ENCODE data around the gene ASPSCR1. TPM values are rescaled to one million over a fixed set of nuclear protein-coding genes. Genes with fewer than 3 reads are reported as not detected.

The ASPSCR1 gene
- total RNA-seq, 4 donors from 2014 or later: 11.7 to 24.4 (median 18.6) TPM

- Histone ChIP-seq H3K9me3 (no peaks in the 10 kb centered on the region), H3K27ac (peak overlapping the region in 3 of 4 donors; percentile 44 to 59 (median 57)), H3K36me3 (peaks cover 0 to 9% of the 10 kb centered on the region in 2 donors), H3K27me3 (no peaks in the 10 kb centered on the region), H3K4me1 (peaks cover 0 to 46% (median 21%) of the 10 kb centered on the region in 3 donors), H3K4me3 (no peak overlapping the region)
- TF ChIP-seq EP300 (IDR thresholded peaks at IDR 0.05): no peak
- TF ChIP-seq CTCF (IDR thresholded peaks at IDR 0.05): no peak
- no peak for TF ChIP-seq POLR2A (IDR thresholded peaks at IDR 0.05)
- TF ChIP-seq POLR2AphosphoS5 (IDR thresholded peaks at IDR 0.05): peak; percentile 62
- peak; percentile 92 for ATAC-seq
- WGBS, 2 donors (ENCODE audit: low coverage in 1 of 2): 46 to 64% methylated on average over 9 to 11 of the region's 53 CpGs
These were observed 26.3 kb downstream of the ASPSCR1 start for GRCh38 chr17:82003411-82004381.

GRCh38 chr17:82004517-82005455, 27.4 kb downstream of the ASPSCR1 start:
- H3K27ac ChIP-seq: peak overlapping the region in 2 of 4 donors; percentile 44 to 57
- no peaks in the 10 kb centered on the region for H3K9me3 ChIP-seq
- no peak for ATAC-seq
- H3K4me3 ChIP-seq: no peak overlapping the region
- peaks cover 0 to 46% (median 21%) of the 10 kb centered on the region in 3 donors for H3K4me1 ChIP-seq
- no peaks in the 10 kb centered on the region for H3K27me3 ChIP-seq
- no peak for TF ChIP-seq CTCF (IDR thresholded peaks at IDR 0.05)
- no peak for TF ChIP-seq EP300 (IDR thresholded peaks at IDR 0.05)
- TF ChIP-seq POLR2A (IDR thresholded peaks at IDR 0.05): no peak
- no peak for TF ChIP-seq POLR2AphosphoS5 (IDR thresholded peaks at IDR 0.05)
- WGBS, 2 donors (ENCODE audit: low coverage in 1 of 2): no CpG with 5 or more reads among the region's 41 CpGs
- H3K36me3 ChIP-seq: peaks cover 0 to 12% of the 10 kb centered on the region in 2 donors

- whole genome bisulfite sequencing, 2 donors (ENCODE audit: low coverage in 1 of 2): no CpG with 5 or more reads among the region's 30 CpGs
- ATAC-seq: no peak
- H3K9me3 ChIP-seq: no peaks in the 10 kb centered on the region
These were observed 28.4 kb downstream of the ASPSCR1 start for GRCh38 chr17:82005701-82006348.

More at GRCh38 chr17:82005701-82006348, 28.4 kb downstream of the ASPSCR1 start:
- peaks cover 0 to 16% of the 10 kb centered on the region in 2 donors for H3K36me3 ChIP-seq
- H3K4me3 ChIP-seq: no peak overlapping the region
- no peak overlapping the region for H3K27ac ChIP-seq
- TF ChIP-seq CTCF (IDR thresholded peaks at IDR 0.05) (no peak), POLR2A (IDR thresholded peaks at IDR 0.05) (no peak), EP300 (IDR thresholded peaks at IDR 0.05) (no peak), POLR2AphosphoS5 (IDR thresholded peaks at IDR 0.05) (no peak)
- peaks cover 0 to 46% (median 21%) of the 10 kb centered on the region in 3 donors for H3K4me1 ChIP-seq
- H3K27me3 ChIP-seq: no peaks in the 10 kb centered on the region

Measured in gastroesophageal sphincter (tissue), 4 donors.